ENCODE measurements around the gene EBF3.

The EBF3 gene

GRCh38 chr10:129887986-129888783, 75.9 kb downstream of the EBF3 start:
- no peak for DNase-seq

- DNase-seq, result no peak
Observed at GRCh38 chr10:129887381-129887905, 76.6 kb downstream of the EBF3 start.

DNA sequence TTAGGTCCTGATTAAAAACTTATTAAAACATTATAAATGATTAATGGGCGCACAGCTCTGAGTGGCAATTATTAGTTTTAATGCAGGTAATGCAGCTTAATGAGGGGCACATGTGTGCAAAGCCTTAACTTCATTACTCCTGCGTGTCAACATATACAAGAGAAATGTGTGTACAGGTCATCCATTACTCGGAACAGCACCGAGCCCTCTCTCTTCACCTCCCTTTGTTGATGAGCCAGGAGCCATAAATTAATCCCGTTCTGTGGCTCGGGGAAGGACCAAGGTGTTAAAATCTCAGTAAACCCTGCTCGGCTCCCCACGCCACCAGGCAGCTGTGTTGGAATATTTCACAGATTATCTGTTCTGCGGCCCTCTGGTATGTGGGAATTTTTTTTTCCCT, 77.8 kb downstream of the EBF3 start:
- DNase-seq, result no peak

GRCh38 chr10:129885526-129885925, 78.5 kb downstream of the EBF3 start:
- DNase-seq, result no peak

GRCh38 chr10:129884398-129885078, 79.5 kb downstream of the EBF3 start:
- DNase-seq, result no peak

DNA sequence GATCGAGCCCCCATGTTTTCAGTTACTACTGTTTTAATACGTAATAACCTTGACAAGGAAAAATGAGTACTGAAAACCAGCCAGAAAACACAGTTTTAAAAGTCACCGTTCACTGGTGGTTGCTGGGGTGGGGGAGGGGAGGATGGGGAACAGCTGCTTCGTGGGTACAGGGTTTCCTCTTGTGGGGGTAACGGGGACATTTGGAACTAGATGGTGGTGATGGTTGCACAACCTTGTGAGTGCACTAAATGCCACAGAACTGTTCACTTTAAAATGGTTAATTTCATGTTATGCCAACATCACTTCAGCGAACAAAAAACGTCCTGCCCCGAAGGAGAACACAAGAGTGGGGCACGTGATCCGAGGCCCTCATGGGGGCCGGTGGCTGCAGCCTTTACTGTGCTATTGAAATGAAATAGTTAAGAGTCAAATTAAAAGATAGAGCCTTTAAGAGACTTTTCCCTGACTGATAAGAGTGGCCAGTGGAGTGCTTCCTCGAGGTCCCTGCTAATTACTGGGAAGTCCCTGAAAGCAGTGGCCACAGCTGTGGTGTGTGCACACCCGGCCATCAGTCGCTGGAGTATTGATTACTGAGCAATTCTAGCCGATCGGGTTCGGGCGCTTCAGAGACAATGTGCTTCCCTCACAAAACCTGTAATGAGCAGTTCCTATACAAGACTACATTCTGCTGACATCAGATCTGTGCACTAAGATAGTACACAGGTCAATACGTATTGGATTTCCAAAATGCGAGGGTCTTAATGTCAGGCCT, 80.3 kb downstream of the EBF3 start:
- DNase-seq, result no peak

DNA sequence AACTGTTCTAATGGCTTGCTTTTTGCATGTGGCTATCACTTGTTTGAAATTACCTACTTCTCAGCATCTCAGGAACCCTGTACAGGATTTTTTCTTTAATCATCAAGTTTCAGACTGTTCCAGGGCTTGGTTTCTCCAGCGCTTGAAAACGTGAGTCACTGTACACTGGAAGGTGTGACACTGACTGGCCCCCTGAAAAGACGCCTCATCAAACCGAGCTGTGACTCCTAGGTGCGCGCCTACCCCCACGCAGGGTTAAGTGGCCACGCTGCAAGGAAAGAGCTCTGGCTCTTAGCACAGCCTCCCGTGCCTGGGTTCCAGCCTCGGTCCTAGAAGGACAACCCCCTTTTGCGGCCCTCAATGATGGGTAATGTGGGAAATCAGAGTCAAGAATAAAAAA, 81.0 kb downstream of the EBF3 start:
- DNase-seq, result no peak

DNA sequence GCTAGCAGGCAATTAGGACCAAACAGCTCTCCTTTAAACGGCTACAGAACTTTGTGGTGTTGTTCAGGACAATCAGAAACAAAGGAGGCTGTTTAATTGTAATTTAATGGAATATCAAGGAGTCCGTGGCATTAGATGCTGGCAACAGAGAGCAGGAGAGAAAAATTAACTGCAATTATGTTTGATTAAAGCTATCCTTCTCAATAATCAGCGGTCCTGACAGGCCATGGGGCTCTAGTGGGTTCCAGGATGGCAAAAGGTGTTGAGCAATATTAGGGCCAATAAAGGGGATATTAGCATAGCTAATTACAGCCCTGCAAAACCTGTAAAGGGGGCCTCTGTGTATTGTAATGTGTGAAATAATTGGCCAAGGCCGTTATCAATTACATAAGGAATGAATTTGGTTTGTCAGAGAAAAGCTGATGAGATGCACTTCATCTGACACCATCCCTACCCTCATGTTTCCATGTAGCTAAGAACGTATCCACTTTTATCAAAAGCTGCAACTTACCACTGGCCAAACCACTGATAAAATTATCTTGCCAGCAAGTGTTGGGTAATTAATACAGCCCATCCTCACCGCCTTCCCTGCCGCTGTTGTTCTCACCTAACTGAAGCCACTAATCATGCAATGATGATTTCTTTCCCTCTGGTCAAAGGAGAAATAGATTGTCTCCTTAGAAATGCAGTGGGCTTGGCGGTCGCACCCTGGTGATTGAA, 81.6 kb downstream of the EBF3 start:
- DNase-seq, result no peak

GRCh38 chr10:129881641-129882040, 82.4 kb downstream of the EBF3 start:
- no peak for DNase-seq

DNA sequence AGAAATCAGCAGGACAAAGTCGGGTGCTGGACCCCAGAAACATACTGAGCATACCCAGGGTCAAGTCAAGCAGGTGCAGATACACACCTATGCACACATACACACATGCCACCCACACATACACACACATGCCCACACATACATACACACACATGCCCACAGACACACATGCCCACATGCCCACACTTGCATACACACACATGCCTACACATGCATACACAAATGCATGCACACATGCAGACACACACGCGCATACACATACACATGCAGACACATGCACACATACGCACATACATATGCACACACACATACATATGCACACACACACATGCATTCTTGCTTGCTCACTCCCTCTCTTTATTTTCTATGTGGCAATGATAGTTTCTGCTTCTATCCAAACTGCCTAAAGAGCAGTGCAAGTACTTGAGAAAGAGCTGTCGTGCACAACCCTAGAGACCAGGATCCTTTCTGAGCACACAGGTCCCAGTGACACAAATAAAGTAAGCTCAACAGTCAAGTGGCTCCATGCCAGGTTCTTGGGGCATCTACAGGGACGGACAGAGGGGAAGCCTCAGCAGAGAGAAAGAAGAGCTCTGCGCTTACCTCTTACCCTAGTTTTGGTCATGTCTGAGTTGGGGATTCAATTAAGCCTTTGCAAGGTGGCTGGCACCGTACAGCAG, 83.7 kb downstream of the EBF3 start:
- no peak for DNase-seq

GRCh38 chr10:129879655-129880054, 84.4 kb downstream of the EBF3 start:
- no peak for DNase-seq

DNA sequence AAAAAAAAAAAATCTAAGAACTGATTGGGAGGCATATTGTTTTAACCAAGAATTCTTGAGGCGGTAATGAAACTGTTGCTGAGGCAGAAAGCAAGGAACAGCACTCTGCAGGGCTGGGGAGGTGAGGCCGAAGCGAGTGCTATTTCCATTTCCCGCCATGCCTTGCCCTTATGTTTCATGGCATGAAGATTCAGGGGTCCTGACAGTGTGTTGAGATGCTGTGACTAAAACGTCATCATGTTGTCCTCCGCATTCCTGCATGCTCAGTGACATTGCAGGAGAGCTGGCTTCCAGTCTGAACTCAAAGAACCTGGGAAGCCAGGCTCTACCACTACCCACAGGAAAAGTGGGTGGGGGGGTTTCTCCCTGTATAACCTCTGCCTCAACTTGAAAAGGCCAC, 85.2 kb downstream of the EBF3 start:
- no peak for DNase-seq

- DNase-seq, result no peak
Observed at GRCh38 chr10:129877773-129878371, 86.2 kb downstream of the EBF3 start.

GRCh38 chr10:129876838-129877237, 87.2 kb downstream of the EBF3 start:
- no peak for DNase-seq

- no peak for DNase-seq
Observed at GRCh38 chr10:129875993-129876726, 87.9 kb downstream of the EBF3 start.

DNA sequence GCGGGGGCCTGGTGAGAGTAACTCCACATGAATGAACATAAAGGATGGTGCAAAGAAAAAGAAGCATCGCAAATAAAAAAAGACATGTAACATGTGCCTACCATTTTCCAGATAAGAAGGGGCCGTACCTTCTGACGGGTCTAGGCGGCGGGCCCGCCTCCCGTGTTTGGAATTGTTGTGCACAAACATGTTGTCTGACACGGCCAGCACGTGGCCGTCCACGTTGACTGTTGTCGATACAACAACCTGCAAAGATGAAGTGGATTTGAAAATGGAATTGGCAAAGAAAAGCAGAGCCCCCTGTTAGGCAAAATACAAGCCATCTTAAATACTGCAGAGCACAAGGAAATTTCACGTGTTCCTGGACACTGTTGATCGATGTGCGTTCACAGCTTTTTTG, 90.7 kb downstream of the EBF3 start:
- DNase-seq, result no peak

GRCh38 chr10:129871966-129872365, 92.1 kb downstream of the EBF3 start:
- no peak for DNase-seq

- peak; percentile 1 for DNase-seq
Observed at GRCh38 chr10:129870961-129871621, 93.0 kb downstream of the EBF3 start.

DNA sequence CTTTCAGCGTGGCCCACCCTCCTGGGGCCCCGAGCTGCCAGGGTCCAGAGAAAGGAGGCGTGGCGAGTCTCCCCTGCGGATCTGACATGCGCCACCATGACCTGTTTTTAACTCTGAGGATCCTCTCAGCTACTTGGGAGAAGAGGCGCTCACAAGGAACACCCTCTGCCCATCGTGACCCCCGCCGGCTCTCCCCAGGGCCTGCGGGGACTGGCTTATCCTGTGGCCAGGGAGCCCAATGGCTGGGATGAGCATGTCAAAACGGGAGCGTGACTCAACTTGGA, 93.7 kb downstream of the EBF3 start:
- no peak for DNase-seq

- no peak for DNase-seq
Observed at GRCh38 chr10:129869596-129870473, 94.2 kb downstream of the EBF3 start.
